Dermis blood vessel endothelial cell (primary cell): Measurements from ENCODE around the gene GRHL1. TPM values are rescaled to one million over a fixed set of nuclear protein-coding genes. Genes with fewer than 3 reads are reported as not detected.

Source experiments
- DNase-seq: peaks from one replicate; pipeline ENCODE4 v3.0.0; 2010
- total RNA-seq: library from RNA; depleted of rRNA; stranded (reverse); fragments of >200 nt; gene quantifications from 2 replicates; pipeline ENCODE4 v1.2.3, GENCODE V29; 2014

Gene GRHL1
- total RNA-seq, 1 donor from 2014 or later: 0.85 TPM

GRCh38 chr2:10043256-10043905, 91.9 kb downstream of the GRHL1 start, which contains the start of gene KLF11:
KLF11 (plus strand) TSS chr2:10043550; CDS start chr2:10043717, 167 bp downstream.
- peak; percentile 95 for DNase-seq

GRCh38 chr2:10043906-10044601, 92.6 kb downstream of the GRHL1 start:
- DNase-seq: peak; percentile 96

- no peak for DNase-seq
Observed at GRCh38 chr2:10045561-10046355, 94.3 kb downstream of the GRHL1 start.

- DNase-seq: no peak
Observed at GRCh38 chr2:10046931-10047330, 95.4 kb downstream of the GRHL1 start.

- DNase-seq: no peak
Observed at GRCh38 chr2:10047616-10048500, 96.4 kb downstream of the GRHL1 start.

GRCh38 chr2:10048501-10049171, 97.1 kb downstream of the GRHL1 start:
- DNase-seq: peak; percentile 78

Other genes starting within 250 kb of the GRHL1 start
- 20.6 and 30.3 TPM in 2 replicates for gene TAF1B, start 108.2 kb upstream of the GRHL1 start, total RNA-seq
- 7.6 and 11.6 TPM in 2 replicates for gene KLF11, start 91.9 kb downstream of the GRHL1 start, total RNA-seq
- gene CYS1, start 128.7 kb downstream of the GRHL1 start, total RNA-seq: 0.74 and 1.2 TPM in 2 replicates
- 19.9 and 90.8 TPM in 2 replicates for gene RRM2, start 171.0 kb downstream of the GRHL1 start, total RNA-seq